SK-N-SH (cell line): ENCODE data around the gene STK40. TPM values are rescaled to one million over a fixed set of nuclear protein-coding genes. Genes with fewer than 3 reads are reported as not detected.
A peak's percentile ranks its signal among the peaks of the same experiment; 100 is the strongest.

Experiments
- CTCF ChIA-PET: fragments of 300-600, 350-600 bp; formaldehyde crosslinking; extraction: SDS; loops from one replicate; lab custom pipeline; 2021; lab: Yijun Ruan, JAX
- POLR2A ChIA-PET: fragments of 350-600 bp; sonication (Branson Sonifier 250); formaldehyde crosslinking; extraction: SDS; loops from one replicate; lab custom pipeline; 2020; ENCODE audit warnings: antibody characterized with exemption, inconsistent platforms; lab: Yijun Ruan, JAX
- DNase-seq: peaks from one replicate; pipeline ENCODE4 v3.0.0; 2012
- H2AFZ ChIP-seq: fragments of 200-600 bp; sonication (generic); 2 replicates; pipeline ENCODE4 v1.8.1; 2016; ENCODE audit warnings: antibody characterized with exemption, mild to moderate bottlenecking, low read depth
- H3F3A ChIP-seq: fragments of 200-600 bp; sonication (generic); replicated peaks from 2 replicates; pipeline ENCODE3; 2016; ENCODE audit warnings: antibody characterized with exemption, mild to moderate bottlenecking; ENCODE audit not compliant: insufficient read depth
- H3K27ac ChIP-seq, 2 experiments: fragments of 200-500 bp in 1 of 2; fragments of 200-600 bp in 1 of 2; sonication (Bioruptor generic) in 1 of 2; sonication (generic), shearing (Covaris generic) in 1 of 2; 2 replicates each; pipeline versions ENCODE4 v1.5.1 to v1.6.1; 2014 to 2016; ENCODE audit warnings: low read depth in 2 of 2, inconsistent platforms in 1 of 2, low read length in 1 of 2, mild to moderate bottlenecking in 1 of 2, mixed read lengths in 1 of 2
- H3K27me3 ChIP-seq: fragments of 200-600 bp; sonication (generic), shearing (Covaris generic); 2 replicates; pipeline ENCODE4 v1.6.1; 2016; ENCODE audit warnings: mixed run types; ENCODE audit not compliant: insufficient read depth
- H3K36me3 ChIP-seq, 2 experiments: fragments of 200-500 bp in 1 of 2; fragments of 200-600 bp in 1 of 2; sonication (Bioruptor generic) in 1 of 2; sonication (generic) in 1 of 2; replicated peaks in 1 of 2; 2 replicates each; pipeline versions ENCODE3 to v1.5.1; 2014 to 2016; ENCODE audit warnings: low read length in 1 of 2, mild to moderate bottlenecking in 1 of 2; ENCODE audit not compliant: insufficient read depth in 2 of 2, control insufficient read depth in 1 of 2
- H3K4me1 ChIP-seq, 2 experiments: fragments of 200-500 bp in 1 of 2; fragments of 200-600 bp in 1 of 2; sonication (Bioruptor generic) in 1 of 2; sonication (generic), shearing (Covaris generic) in 1 of 2; 2 replicates each; pipeline versions ENCODE4 v1.5.1 to v1.6.1; 2014 to 2016; ENCODE audit warnings: low read depth in 1 of 2, low read length in 1 of 2, mixed run types in 1 of 2; ENCODE audit not compliant: insufficient read depth in 2 of 2, control insufficient read depth in 1 of 2
- H3K4me2 ChIP-seq: fragments of 200-600 bp; sonication (generic), shearing (Covaris generic); 2 replicates; pipeline ENCODE4 v1.6.1; 2017; ENCODE audit warnings: mixed run types
- H3K4me3 ChIP-seq, 2 experiments: fragments of 200-500 bp in 1 of 2; fragments of 200-600 bp in 1 of 2; sonication (Bioruptor generic) in 1 of 2; sonication (generic), shearing (Covaris generic) in 1 of 2; 2 replicates each; pipeline versions ENCODE4 v1.5.1 to v1.8.1; 2014 to 2016; ENCODE audit warnings: low read depth in 2 of 2, inconsistent platforms in 1 of 2, low read length in 1 of 2, mild to moderate bottlenecking in 1 of 2, mixed read lengths in 1 of 2, moderate library complexity in 1 of 2
- H3K79me2 ChIP-seq: fragments of 200-600 bp; sonication (generic); 2 replicates; pipeline ENCODE4 v1.8.1; 2017; ENCODE audit warnings: mild to moderate bottlenecking; ENCODE audit not compliant: insufficient read depth
- H3K9ac ChIP-seq: fragments of 200-600 bp; sonication (generic); 2 replicates; pipeline ENCODE4 v1.6.1; 2017; ENCODE audit warnings: mixed run types
- H3K9me2 ChIP-seq: fragments of 200-600 bp; sonication (generic); 2 replicates; pipeline ENCODE4 v1.6.1; 2017; ENCODE audit warnings: mixed run types
- H3K9me3 ChIP-seq: fragments of 200-600 bp; sonication (generic); 2 replicates; pipeline ENCODE4 v1.6.1; 2017; ENCODE audit warnings: mixed run types, mild to moderate bottlenecking, moderate library complexity
- H4K20me1 ChIP-seq: fragments of 200-600 bp; sonication (generic); 2 replicates; pipeline ENCODE4 v1.6.1; 2017; ENCODE audit warnings: mild to moderate bottlenecking, mixed run types; ENCODE audit not compliant: insufficient read depth
- CHD2 ChIP-seq: fragments of 150-350 bp; IDR thresholded peaks from 2 replicates; pipeline ENCODE4 v1.6.1; 2018; ENCODE audit warnings: low read length; ENCODE audit not compliant: partially characterized antibody
- ELF1 ChIP-seq: IDR thresholded peaks from 2 replicates; pipeline ENCODE4 v1.4.0; 2012
- EP300 ChIP-seq, 2 experiments: IDR thresholded peaks; 2 replicates each; pipeline versions ENCODE4 v1.4.0 to v1.6.1; 2012; ENCODE audit warnings: borderline replicate concordance in 1 of 2, low read depth in 1 of 2, low read length in 1 of 2
- EZH2phosphoT487 ChIP-seq: fragments of 200-600 bp; sonication (generic); IDR thresholded peaks from 2 replicates; pipeline ENCODE4 v1.6.1; 2017; ENCODE audit warnings: low read depth, mixed run types, mild to moderate bottlenecking, antibody characterized with exemption, moderate library complexity, borderline replicate concordance
- FOXJ3 ChIP-seq: sonication (generic); formaldehyde crosslinking; IDR thresholded peaks from 2 replicates; pipeline ENCODE4 v1.5.1; 2020; ENCODE audit warnings: mild to moderate bottlenecking, missing genetic modification reagents
- GABPA ChIP-seq: IDR thresholded peaks from 2 replicates; pipeline ENCODE4 v1.4.0; 2012; ENCODE audit warnings: low read depth, mild to moderate bottlenecking
- GATA2 ChIP-seq: sonication (generic); formaldehyde crosslinking; IDR thresholded peaks from 2 replicates; pipeline ENCODE4 v1.5.0; 2020; ENCODE audit warnings: mild to moderate bottlenecking, missing genetic modification reagents
- IRF3 ChIP-seq: fragments of 150-350 bp; IDR thresholded peaks from 2 replicates; pipeline ENCODE4 v1.6.1; 2016; ENCODE audit warnings: mild to moderate bottlenecking, low read depth, low read length
- MAX ChIP-seq: IDR thresholded peaks from 2 replicates; pipeline ENCODE4 v1.4.0; 2012; ENCODE audit warnings: low read depth
- MEF2A ChIP-seq: IDR thresholded peaks from 2 replicates; pipeline ENCODE4 v1.4.0; 2012; ENCODE audit warnings: low read depth, borderline replicate concordance
- NFIC ChIP-seq: IDR thresholded peaks from 2 replicates; pipeline ENCODE4 v1.4.0; 2012; ENCODE audit warnings: borderline replicate concordance
- PBX3 ChIP-seq: IDR thresholded peaks from 2 replicates; pipeline ENCODE4; 2012
- POLR2AphosphoS5 ChIP-seq: IDR thresholded peaks from 2 replicates; pipeline ENCODE4 v1.6.1; 2012; ENCODE audit warnings: low read depth, low read length
- RFX5 ChIP-seq: IDR thresholded peaks from 2 replicates; pipeline ENCODE4 v1.6.1; 2012; ENCODE audit warnings: mild to moderate bottlenecking, improper control_type of control experiment, low read length
- RXRA ChIP-seq: IDR thresholded peaks from 2 replicates; pipeline ENCODE4 v1.4.0; 2012; ENCODE audit warnings: low read depth, mild to moderate bottlenecking, borderline replicate concordance
- SMC3 ChIP-seq: IDR thresholded peaks from 2 replicates; pipeline ENCODE4 v1.6.1; 2012; ENCODE audit warnings: low read depth, low read length, improper control_type of control experiment
- TEAD4 ChIP-seq: IDR thresholded peaks from 2 replicates; pipeline ENCODE4 v1.4.0; 2012; ENCODE audit warnings: mild to moderate bottlenecking, borderline replicate concordance; ENCODE audit not compliant: insufficient read depth
- USF1 ChIP-seq: IDR thresholded peaks from 2 replicates; pipeline ENCODE4 v1.4.0; 2012; ENCODE audit warnings: low read depth, borderline replicate concordance
- WGBS: methylation state at CpG from one replicate; pipeline ENCODE4 v1.1.6; 2017; ENCODE audit warnings: low lambda C conversion rate; 5-methylcytosine and 5-hydroxymethylcytosine counted together
- polyA plus RNA-seq, 3 experiments: library from polyadenylated mRNA; depleted of rRNA; stranded (reverse); fragments of >200 nt; gene quantifications; 2 replicates each; pipeline ENCODE4 v1.2.3, GENCODE V29; 2012

The STK40 gene
- polyA plus RNA-seq, 1 of the 3 experiments (the other 2 are of a cell fraction): 43.3 TPM

GRCh38 chr1:36343651-36344394 lies 41.9 kb downstream of the STK40 start:
- peak overlapping the region; percentile 32 for H3K4me2 ChIP-seq
- no peak overlapping the region for H3K4me3 ChIP-seq
- no peaks in the 10 kb centered on the region for H3K9me2 ChIP-seq
- CTCF ChIA-PET: interaction anchor here (0.8 to 5.7 kb wide), 10 partner anchors 13 to 194 kb away, joined by 3 to 103 read pairs (median 10); partner anchors contain the start of genes EVA1B and TRAPPC3
- POLR2A ChIA-PET: no interaction called here
- peaks cover 51 to 66% of the 10 kb centered on the region in 2 experiments for H3K36me3 ChIP-seq
- H3K27ac ChIP-seq: peak overlapping the region in 1 of 2 experiments; percentile 87; a peak in 2 of 4 replicates
- H3K9me3 ChIP-seq: no peaks in the 10 kb centered on the region
- no peak overlapping the region for H2AFZ ChIP-seq
- H4K20me1 ChIP-seq: no peaks in the 10 kb centered on the region
- TF ChIP-seq PBX3 (no peak), MEF2A (no peak), NFIC (no peak), ELF1 (no peak), TEAD4 (no peak), FOXJ3 (CRISPR knock-in tag) (no peak), EZH2phosphoT487 (no peak), USF1 (no peak), IRF3 (no peak), GABPA (no peak), SMC3 (no peak), GATA2 (CRISPR knock-in tag) (no peak), CHD2 (no peak), RFX5 (no peak), RXRA (no peak), POLR2AphosphoS5 (no peak), EP300 (IDR thresholded peaks at IDR 0.05; ENCODE audit: borderline replicate concordance in 1 of 2, low read depth in 1 of 2, low read length in 1 of 2) (no peak), MAX (no peak)
- TF ChIP-seq, all 33 proteins: peak for 0
- H3K27me3 ChIP-seq: no peaks in the 10 kb centered on the region
- H3K9ac ChIP-seq: peak overlapping the region; percentile 43; the same call in 1 of the 2 replicates
- peaks cover 18% of the 10 kb centered on the region for H3F3A ChIP-seq
- 95% methylated on average over 13 of the region's 24 CpGs for WGBS
- DNase-seq: no peak
- H3K79me2 ChIP-seq: peaks cover 12% of the 10 kb centered on the region; the same call in 1 of the 2 replicates
- H3K4me1 ChIP-seq: peaks cover 0 to 14% of the 10 kb centered on the region in 2 experiments; a peak in 3 of 4 replicates
